MCF 10A (cell line): ENCODE measurements around the gene ARL15. TPM values are rescaled to one million over a fixed set of nuclear protein-coding genes. Genes with fewer than 3 reads are reported as not detected.

Source experiments
- BruUV-seq: library from RNA; stranded (reverse); fragments of 400-500 nt; replicated peaks from 2 replicates; lab custom pipeline; 2021; lab: Mats Ljungman, UMichigan
- CTCF ChIA-PET: fragments of 300-600 bp; sonication (Branson Sonifier 250); formaldehyde crosslinking; extraction: SDS; loops from one replicate; lab custom pipeline; 2021; ENCODE audit warnings: antibody characterized with exemption, inconsistent platforms; lab: Yijun Ruan, JAX
- POLR2A ChIA-PET: fragments of 300-600, 350-650 bp; sonication (Branson Sonifier 250); formaldehyde crosslinking; extraction: SDS; loops from one replicate; lab custom pipeline; 2020; ENCODE audit warnings: antibody characterized with exemption, inconsistent platforms; lab: Yijun Ruan, JAX
- DNase-seq: peaks from one replicate; pipeline ENCODE4 v3.0.0-alpha.2; 2018; ENCODE audit not compliant: unreplicated experiment
- H3K27ac Mint-ChIP-seq: one replicate; pipeline ENCODE4 v1.8.0; 2022; ENCODE audit warnings: mild to moderate bottlenecking, low read depth, mixed read lengths; ENCODE audit not compliant: unreplicated experiment
- H3K27me3 Mint-ChIP-seq: one replicate; pipeline ENCODE4 v1.8.0; 2022; ENCODE audit warnings: mixed read lengths; ENCODE audit not compliant: insufficient read depth, unreplicated experiment
- H3K36me3 Mint-ChIP-seq: one replicate; pipeline ENCODE4 v1.8.0; 2022; ENCODE audit warnings: mild to moderate bottlenecking, moderate library complexity, mixed read lengths; ENCODE audit not compliant: insufficient read depth, unreplicated experiment
- H3K4me1 Mint-ChIP-seq: one replicate; pipeline ENCODE4 v1.8.0; 2022; ENCODE audit warnings: mixed read lengths; ENCODE audit not compliant: insufficient read depth, unreplicated experiment
- H3K4me3 Mint-ChIP-seq: one replicate; pipeline ENCODE4 v1.8.0; 2022; ENCODE audit warnings: mild to moderate bottlenecking, moderate library complexity, mixed read lengths; ENCODE audit not compliant: unreplicated experiment
- H3K9me3 Mint-ChIP-seq: one replicate; pipeline ENCODE4 v1.8.0; 2022; ENCODE audit warnings: mixed read lengths; ENCODE audit not compliant: unreplicated experiment
- intact Hi-C: fragments of 100-400 bp; cut with micrococcal nuclease; formaldehyde crosslinking; loops from 2 replicates; pipeline ENCODE4 v1.14.1; 2022
- total RNA-seq: library from RNA; stranded (reverse); gene quantifications from 2 replicates; pipeline ENCODE4 v1.2.3, GENCODE V29; 2022
- TF ChIP-seq, protein P1 (sequence below): fragments of 200-600 bp; IDR thresholded peaks from one replicate; pipeline ENCODE4 v1.8.0; 2022; ENCODE audit warnings: antibody characterized with exemption, mild to moderate bottlenecking; ENCODE audit not compliant: unreplicated experiment

The ARL15 gene
- total RNA-seq, 1 experiment from 2014 or later, result 11.3 TPM

DNA sequence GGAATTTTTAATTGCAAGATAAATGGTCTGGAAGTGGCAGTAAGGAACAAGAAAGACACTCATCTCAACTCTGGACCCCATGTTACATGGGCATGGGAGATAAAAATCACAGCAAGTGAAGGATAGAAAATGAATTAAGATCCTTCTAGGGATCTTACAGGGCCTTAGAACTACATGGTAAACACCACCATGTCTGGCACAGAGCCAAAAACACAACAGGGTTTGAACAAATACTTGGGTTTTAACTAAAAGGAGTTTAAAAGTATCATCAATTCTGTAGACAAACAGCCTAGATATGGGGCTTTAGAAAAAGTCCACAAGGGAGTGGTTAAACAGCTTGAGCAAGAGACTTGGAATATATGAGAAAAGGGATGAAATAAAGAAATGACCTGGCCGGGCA, 366.4 kb downstream of the ARL15 start:
- intact Hi-C loops, result no loop called here
- no peak overlapping the region for H3K27ac Mint-ChIP-seq
- TF ChIP-seq, protein P1, sequence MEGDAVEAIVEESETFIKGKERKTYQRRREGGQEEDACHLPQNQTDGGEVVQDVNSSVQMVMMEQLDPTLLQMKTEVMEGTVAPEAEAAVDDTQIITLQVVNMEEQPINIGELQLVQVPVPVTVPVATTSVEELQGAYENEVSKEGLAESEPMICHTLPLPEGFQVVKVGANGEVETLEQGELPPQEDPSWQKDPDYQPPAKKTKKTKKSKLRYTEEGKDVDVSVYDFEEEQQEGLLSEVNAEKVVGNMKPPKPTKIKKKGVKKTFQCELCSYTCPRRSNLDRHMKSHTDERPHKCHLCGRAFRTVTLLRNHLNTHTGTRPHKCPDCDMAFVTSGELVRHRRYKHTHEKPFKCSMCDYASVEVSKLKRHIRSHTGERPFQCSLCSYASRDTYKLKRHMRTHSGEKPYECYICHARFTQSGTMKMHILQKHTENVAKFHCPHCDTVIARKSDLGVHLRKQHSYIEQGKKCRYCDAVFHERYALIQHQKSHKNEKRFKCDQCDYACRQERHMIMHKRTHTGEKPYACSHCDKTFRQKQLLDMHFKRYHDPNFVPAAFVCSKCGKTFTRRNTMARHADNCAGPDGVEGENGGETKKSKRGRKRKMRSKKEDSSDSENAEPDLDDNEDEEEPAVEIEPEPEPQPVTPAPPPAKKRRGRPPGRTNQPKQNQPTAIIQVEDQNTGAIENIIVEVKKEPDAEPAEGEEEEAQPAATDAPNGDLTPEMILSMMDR, result no peak
- BruUV-seq, result no TSS peak
- H3K27me3 Mint-ChIP-seq, result no peaks in the 10 kb centered on the region
- H3K4me3 Mint-ChIP-seq, result no peak overlapping the region
- peaks cover 9% of the 10 kb centered on the region for H3K4me1 Mint-ChIP-seq
- DNase-seq, result no peak
- no peaks in the 10 kb centered on the region for H3K36me3 Mint-ChIP-seq
- CTCF ChIA-PET, result interaction anchor here (0.6 kb wide), 1 partner anchor 1850 kb away, joined by 3 read pairs; no protein-coding TSS in a partner anchor
- peaks cover 8% of the 10 kb centered on the region for H3K9me3 Mint-ChIP-seq
- POLR2A ChIA-PET, result interaction anchor here (0.7 kb wide), 1 partner anchor 20 kb away, joined by 3 read pairs; no protein-coding TSS in a partner anchor

DNA sequence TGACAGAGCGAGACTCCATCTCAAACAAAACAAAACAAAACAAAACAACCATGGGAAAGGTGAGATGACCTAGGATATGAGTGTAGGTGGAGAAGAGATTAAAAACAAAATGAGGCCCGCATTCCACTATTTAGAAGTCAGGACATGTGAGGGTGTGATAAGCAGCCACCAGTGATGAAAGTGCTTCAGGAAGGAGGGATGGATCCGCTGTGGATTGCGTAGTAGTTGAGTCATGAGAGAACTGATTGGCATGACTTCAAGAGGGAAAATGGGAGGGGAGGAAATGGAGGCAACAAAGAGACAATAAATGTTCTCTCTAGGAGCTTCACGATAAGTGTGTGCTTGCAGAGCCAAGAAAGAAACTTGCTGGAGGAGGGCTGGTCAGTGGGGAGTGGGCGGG, 367.6 kb downstream of the ARL15 start:
- TF ChIP-seq, protein P1, result no peak
- ChIA-PET CTCF (no interaction called here), POLR2A (no interaction called here)
- Mint-ChIP-seq H3K27me3 (no peaks in the 10 kb centered on the region), H3K4me1 (peaks cover 9% of the 10 kb centered on the region), H3K36me3 (no peaks in the 10 kb centered on the region), H3K4me3 (no peak overlapping the region), H3K27ac (no peak overlapping the region), H3K9me3 (peaks cover 8% of the 10 kb centered on the region)
- peak; percentile 81 for DNase-seq
- BruUV-seq, result no TSS peak
- intact Hi-C loops, result no loop called here

DNA sequence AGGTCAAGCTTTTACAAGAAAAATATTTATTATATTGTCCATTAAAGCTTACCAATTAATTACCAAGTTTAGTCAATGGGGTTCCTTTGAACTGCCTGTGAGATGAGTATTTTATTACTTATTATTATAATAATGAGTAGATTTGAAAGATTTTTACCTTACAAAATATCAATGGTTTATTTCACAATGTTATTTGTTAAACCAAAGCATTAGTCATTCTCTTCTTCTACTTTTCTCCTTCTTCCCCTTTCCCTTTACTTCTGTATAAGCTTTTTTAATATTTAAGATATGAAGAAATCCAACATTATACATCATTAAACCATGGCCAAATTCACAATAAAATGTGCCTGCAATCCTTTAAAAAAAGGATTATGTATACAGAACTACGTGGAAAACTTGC, 369.5 kb downstream of the ARL15 start:
- CTCF ChIA-PET, result interaction anchor here (0.6 to 0.7 kb wide), 2 partner anchors 10 to 41 kb away, joined by 4 to 9 read pairs; no protein-coding TSS in a partner anchor
- BruUV-seq, result no TSS peak
- no peaks in the 10 kb centered on the region for H3K27me3 Mint-ChIP-seq
- peaks cover 9% of the 10 kb centered on the region for H3K4me1 Mint-ChIP-seq
- H3K4me3 Mint-ChIP-seq, result no peak overlapping the region
- no peaks in the 10 kb centered on the region for H3K36me3 Mint-ChIP-seq
- H3K27ac Mint-ChIP-seq, result no peak overlapping the region
- intact Hi-C loops, result no loop called here
- POLR2A ChIA-PET, result no interaction called here
- no peak for DNase-seq
- H3K9me3 Mint-ChIP-seq, result peaks cover 8% of the 10 kb centered on the region
- TF ChIP-seq, protein P1, result no peak

DNA sequence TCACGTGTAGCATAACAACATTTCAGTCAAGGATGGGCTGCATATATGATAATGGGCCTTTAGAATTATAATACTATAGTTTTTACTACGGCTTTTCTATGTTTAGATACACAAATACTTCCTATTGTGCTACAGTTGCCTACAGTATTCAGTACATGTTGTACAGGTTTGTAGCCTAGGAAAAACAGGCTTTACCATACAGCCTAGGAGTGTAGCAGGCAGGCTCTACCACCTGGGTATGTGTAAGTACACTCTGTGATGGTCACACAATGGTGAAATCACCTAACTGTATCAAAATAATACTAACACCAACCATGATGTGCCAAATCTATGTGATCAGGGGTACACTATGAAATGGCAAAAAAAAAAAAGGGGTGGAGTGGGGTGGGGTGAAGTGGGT, 372.9 kb downstream of the ARL15 start:
- Mint-ChIP-seq H3K4me3 (no peak overlapping the region), H3K4me1 (peaks cover under 1% of the 10 kb centered on the region), H3K27ac (no peak overlapping the region), H3K36me3 (no peaks in the 10 kb centered on the region), H3K9me3 (peaks cover under 1% of the 10 kb centered on the region), H3K27me3 (no peaks in the 10 kb centered on the region)
- intact Hi-C loops, result no loop called here
- CTCF ChIA-PET, result interaction anchor here (0.7 kb wide), 1 partner anchor 10 kb away, joined by 3 read pairs; no protein-coding TSS in a partner anchor
- DNase-seq, result no peak
- POLR2A ChIA-PET, result no interaction called here
- BruUV-seq, result no TSS peak
- TF ChIP-seq, protein P1, result no peak
